Body of pancreas (tissue), 4 donors: ENCODE results near the gene ZNF408.

ENCODE experiments used
- CTCF ChIP-seq, 7 experiments: fragments of 450-650 bp in 4 of 7; fragments of 200-600 bp in 3 of 7; sonication (generic) in 3 of 7; IDR thresholded peaks; one replicate each; pipeline ENCODE4 v1.5.1; 2016 to 2019; ENCODE audit warnings: antibody characterized with exemption in 7 of 7
- POLR2A ChIP-seq, 3 donors: fragments of 450-650 bp; IDR thresholded peaks; one replicate each; pipeline ENCODE4 v1.6.1; 2016; ENCODE audit warnings: antibody characterized with exemption in 3 of 3, mild to moderate bottlenecking in 2 of 3

- TF ChIP-seq CTCF (IDR thresholded peaks at IDR 0.05) (no peak), POLR2A (IDR thresholded peaks at IDR 0.05) (no peak)
These were observed 37.4 kb upstream of the ZNF408 start for GRCh38 chr11:46663277-46663940.
